GM10266 (cell line): Measurements from ENCODE around the gene ENPP1.
"Not testable (repeated sequence)": the region's sequence is repeated elsewhere in the genome, so short reads cannot be mapped to it uniquely, and the experiment has no call there.

Experiments used
- DNase-seq: peaks from one replicate; pipeline ENCODE4 v3.0.0; 2012; ENCODE audit errors: extremely low spot score
- TF ChIP-seq, protein P1 (sequence below): IDR thresholded peaks from 2 replicates; pipeline ENCODE4 v1.5.1; 2012; ENCODE audit warnings: mild to moderate bottlenecking, low read depth; ENCODE audit not compliant: control insufficient read depth, insufficient read depth; ENCODE audit errors: missing control alignments

Gene ENPP1

DNA sequence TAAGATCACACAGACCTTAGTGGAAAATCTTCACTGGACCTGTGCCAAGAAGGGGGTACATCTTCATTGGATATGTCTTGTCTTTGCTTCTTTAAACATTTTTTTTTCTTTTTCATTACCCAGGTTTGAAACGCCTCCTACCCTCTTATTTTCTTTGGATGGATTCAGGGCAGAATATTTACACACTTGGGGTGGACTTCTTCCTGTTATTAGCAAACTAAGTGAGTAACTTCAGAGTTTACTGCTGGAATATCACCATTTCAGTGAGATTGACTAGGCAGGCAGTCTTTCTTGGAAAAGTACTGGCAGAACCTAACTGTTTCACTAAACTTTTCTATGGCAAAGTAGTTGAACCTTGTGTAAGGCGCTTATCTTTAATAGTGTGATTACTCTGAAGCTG lies 47.0 kb downstream of the ENPP1 start:
- TF ChIP-seq, protein P1, sequence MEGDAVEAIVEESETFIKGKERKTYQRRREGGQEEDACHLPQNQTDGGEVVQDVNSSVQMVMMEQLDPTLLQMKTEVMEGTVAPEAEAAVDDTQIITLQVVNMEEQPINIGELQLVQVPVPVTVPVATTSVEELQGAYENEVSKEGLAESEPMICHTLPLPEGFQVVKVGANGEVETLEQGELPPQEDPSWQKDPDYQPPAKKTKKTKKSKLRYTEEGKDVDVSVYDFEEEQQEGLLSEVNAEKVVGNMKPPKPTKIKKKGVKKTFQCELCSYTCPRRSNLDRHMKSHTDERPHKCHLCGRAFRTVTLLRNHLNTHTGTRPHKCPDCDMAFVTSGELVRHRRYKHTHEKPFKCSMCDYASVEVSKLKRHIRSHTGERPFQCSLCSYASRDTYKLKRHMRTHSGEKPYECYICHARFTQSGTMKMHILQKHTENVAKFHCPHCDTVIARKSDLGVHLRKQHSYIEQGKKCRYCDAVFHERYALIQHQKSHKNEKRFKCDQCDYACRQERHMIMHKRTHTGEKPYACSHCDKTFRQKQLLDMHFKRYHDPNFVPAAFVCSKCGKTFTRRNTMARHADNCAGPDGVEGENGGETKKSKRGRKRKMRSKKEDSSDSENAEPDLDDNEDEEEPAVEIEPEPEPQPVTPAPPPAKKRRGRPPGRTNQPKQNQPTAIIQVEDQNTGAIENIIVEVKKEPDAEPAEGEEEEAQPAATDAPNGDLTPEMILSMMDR, result no peak
- no peak for DNase-seq

- TF ChIP-seq, protein P1, result no peak
- DNase-seq, result no peak
These were observed 51.1 kb downstream of the ENPP1 start for GRCh38 chr6:131858765-131859415.

GRCh38 chr6:131859658-131860057 lies 51.8 kb downstream of the ENPP1 start:
- DNase-seq, result not testable (repeated sequence)

GRCh38 chr6:131861381-131861780 lies 53.6 kb downstream of the ENPP1 start:
- no peak for DNase-seq
- TF ChIP-seq, protein P1, result no peak

DNA sequence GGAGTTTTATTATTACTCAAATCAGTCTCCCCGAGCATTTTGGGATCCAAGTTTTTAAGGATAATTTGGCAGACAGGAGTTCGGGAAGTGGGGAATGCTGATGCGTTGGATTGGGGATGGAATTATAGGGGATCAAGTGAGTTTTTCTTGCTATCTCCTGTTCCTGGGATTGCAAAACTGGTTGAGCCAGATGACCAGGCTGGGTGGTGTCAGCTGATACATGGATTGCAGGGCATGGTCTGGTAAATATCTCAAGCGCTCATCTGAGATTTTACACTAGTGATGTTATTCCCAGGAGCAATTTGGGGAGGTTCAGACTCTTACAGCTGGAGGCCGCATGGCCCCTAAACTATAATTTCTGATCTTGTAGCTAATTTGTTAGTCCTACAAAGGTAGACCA lies 54.7 kb downstream of the ENPP1 start:
- TF ChIP-seq, protein P1, result no peak
- DNase-seq, result no peak

DNA sequence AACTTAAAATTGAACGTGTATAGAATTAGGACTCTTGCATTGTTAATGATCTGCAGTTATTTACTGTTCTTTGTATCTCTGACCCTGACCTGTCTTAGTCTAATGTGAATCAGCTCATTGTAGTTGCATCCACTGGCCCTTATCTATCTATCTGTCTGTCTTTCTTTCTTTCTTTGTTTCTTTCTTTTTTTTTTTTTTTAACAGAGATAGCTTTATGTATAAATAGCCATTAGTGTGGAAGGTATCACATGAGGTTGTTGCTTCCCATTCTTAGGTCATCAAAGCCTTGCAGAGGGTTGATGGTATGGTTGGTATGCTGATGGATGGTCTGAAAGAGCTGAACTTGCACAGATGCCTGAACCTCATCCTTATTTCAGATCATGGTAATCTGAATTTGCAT lies 59.9 kb downstream of the ENPP1 start:
- DNase-seq, result no peak

GRCh38 chr6:131868836-131869235 lies 61.0 kb downstream of the ENPP1 start:
- TF ChIP-seq, protein P1, result no peak
- no peak for DNase-seq

More for the DNA sequence above, 59.9 kb downstream of the ENPP1 start:
- TF ChIP-seq, protein P1, result no peak

DNA sequence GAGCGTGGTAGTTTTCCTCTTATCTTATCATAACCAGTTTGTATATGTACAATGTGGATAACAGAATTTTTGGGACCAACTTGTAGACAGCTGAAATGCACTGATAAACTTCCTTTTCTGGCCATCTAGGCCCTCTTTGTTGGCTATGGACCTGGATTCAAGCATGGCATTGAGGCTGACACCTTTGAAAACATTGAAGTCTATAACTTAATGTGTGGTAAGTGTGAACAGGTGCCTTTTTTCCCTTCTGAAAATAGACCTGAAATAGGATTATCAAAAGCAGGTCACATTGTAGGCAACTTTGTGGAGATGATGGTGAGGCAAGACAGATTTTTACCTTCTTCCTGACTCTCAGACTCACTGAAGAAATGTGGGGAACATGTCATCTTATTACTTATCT lies 67.8 kb downstream of the ENPP1 start:
- DNase-seq, result no peak
- TF ChIP-seq, protein P1, result no peak
